Measurements from ENCODE around the gene COL24A1. TPM values are rescaled to one million over a fixed set of nuclear protein-coding genes. Genes with fewer than 3 reads are reported as not detected.

Gene COL24A1
- total and polyA plus RNA-seq, 2 donors (not counting 3 experiments of a cell fraction or from before 2014, with no cell fraction given): 0.03 TPM; not detected in 1

DNA sequence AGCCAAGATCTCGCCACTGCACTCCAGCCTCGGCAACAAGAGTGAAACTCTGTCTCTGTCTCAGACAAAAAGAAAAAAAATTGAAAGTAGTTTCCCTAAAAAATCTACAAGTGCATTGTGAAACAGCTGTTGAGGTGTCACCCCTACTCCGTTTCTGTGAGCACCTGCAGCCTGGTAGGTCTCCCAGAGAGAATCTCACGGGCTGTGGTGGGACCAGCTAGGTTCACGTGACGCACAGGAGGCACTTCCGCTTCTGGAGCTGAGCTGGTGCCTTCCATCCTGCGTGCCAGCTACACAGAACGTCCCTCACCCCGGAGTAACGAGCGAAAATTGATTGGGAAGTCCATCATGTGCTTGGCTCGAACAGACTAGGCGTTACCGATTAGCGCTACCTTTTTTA is 66.8 kb downstream of the COL24A1 start:
- H3K9me3 ChIP-seq (replicated peaks; ENCODE audit: control insufficient read depth, insufficient read depth, low read length): no peaks in the 10 kb centered on the region
- no peak overlapping the region for H3K27ac ChIP-seq (ENCODE audit: insufficient read depth, low read depth, low read length)
- H3K36me3 ChIP-seq (ENCODE audit: control insufficient read depth in 2 of 2, extremely low read depth in 1 of 2, insufficient read depth in 2 of 2, low read length in 2 of 2): no peaks in the 10 kb centered on the region
- intact Hi-C loops (cut with micrococcal nuclease) (no loop called here), dilution Hi-C loops (cut with MboI; ENCODE audit: extremely low pct_ligation_motif_present, low sequenced_read_pairs) (no loop called here)
- no peak overlapping the region for H3K4me2 ChIP-seq (ENCODE audit: insufficient read depth, low read length)
- FAIRE-seq: no peak
- POLR2A ChIA-PET: no interaction called here
- no peak overlapping the region for H2AFZ ChIP-seq (ENCODE audit: low read depth, low read length)
- H3K9ac ChIP-seq (replicated peaks; ENCODE audit: extremely low read depth, insufficient read depth, low read length): no peak overlapping the region
- TF ChIP-seq, protein P1, sequence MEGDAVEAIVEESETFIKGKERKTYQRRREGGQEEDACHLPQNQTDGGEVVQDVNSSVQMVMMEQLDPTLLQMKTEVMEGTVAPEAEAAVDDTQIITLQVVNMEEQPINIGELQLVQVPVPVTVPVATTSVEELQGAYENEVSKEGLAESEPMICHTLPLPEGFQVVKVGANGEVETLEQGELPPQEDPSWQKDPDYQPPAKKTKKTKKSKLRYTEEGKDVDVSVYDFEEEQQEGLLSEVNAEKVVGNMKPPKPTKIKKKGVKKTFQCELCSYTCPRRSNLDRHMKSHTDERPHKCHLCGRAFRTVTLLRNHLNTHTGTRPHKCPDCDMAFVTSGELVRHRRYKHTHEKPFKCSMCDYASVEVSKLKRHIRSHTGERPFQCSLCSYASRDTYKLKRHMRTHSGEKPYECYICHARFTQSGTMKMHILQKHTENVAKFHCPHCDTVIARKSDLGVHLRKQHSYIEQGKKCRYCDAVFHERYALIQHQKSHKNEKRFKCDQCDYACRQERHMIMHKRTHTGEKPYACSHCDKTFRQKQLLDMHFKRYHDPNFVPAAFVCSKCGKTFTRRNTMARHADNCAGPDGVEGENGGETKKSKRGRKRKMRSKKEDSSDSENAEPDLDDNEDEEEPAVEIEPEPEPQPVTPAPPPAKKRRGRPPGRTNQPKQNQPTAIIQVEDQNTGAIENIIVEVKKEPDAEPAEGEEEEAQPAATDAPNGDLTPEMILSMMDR (IDR thresholded peaks at IDR 0.05; ENCODE audit: extremely low read depth in 1 of 2, insufficient read depth in 1 of 2, low read depth in 1 of 2, low read length in 2 of 2): no peak
- no peak for DNase-seq (ENCODE audit: low read depth, low spot score)
- H3K79me2 ChIP-seq (ENCODE audit: control insufficient read depth, insufficient read depth, low read length): no peaks in the 10 kb centered on the region
- H3K9me1 ChIP-seq (replicated peaks; ENCODE audit: control insufficient read depth, extremely low read depth, insufficient read depth, low read length): no peaks in the 10 kb centered on the region
- no peak overlapping the region for H3K4me3 ChIP-seq (replicated peaks in 1 of 3; ENCODE audit: insufficient read depth in 1 of 3, low read depth in 1 of 3, low read length in 3 of 3)
- BruUV-seq (replicated peaks): no TSS peak
- CTCF ChIA-PET: no interaction called here
- peaks cover 0 to 3% of the 10 kb centered on the region in 2 experiments for H3K27me3 ChIP-seq (ENCODE audit: control insufficient read depth in 2 of 2, insufficient read depth in 2 of 2, low read length in 2 of 2)
- H3K4me1 ChIP-seq (ENCODE audit: control insufficient read depth, extremely low read depth, insufficient read depth, low read length): no peaks in the 10 kb centered on the region
- no peaks in the 10 kb centered on the region for H4K20me1 ChIP-seq (replicated peaks; ENCODE audit: control insufficient read depth, extremely low read depth, insufficient read depth, low read length)

DNA sequence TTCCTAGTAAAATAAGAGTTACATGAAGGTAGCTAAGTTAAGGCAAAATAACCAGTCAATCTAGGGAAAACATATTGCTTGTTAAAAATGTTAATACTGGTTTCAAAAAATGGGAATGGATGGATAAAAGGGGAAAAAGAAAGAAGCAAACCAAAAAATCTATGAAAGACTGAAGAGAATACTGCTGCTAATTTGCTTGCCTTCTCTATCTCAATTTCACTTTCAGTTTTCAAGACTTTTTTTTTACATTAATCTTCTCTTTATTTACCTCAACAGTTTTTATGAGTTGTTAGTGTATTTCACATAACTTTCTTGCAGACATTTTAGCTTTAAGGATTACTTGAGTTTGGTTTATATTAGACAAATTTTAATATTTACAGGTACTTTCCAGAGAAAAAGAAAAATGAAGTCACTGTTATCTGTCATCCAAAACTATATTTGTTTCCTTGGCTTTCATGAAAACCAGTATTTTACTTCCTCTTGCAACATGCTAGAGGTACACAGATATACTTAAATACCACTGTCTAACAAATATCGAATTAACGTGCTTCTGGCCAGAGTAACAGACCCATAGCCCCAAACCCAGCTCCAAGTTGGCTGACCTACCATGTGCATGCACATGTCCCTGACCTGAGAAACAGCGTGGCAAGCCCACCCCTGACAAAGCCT is 70.7 kb downstream of the COL24A1 start:
- no peaks in the 10 kb centered on the region for H3K79me2 ChIP-seq (ENCODE audit: control insufficient read depth, insufficient read depth, low read length)
- H3K4me1 ChIP-seq (ENCODE audit: control insufficient read depth, extremely low read depth, insufficient read depth, low read length): no peaks in the 10 kb centered on the region
- BruUV-seq (replicated peaks): no TSS peak
- H3K27me3 ChIP-seq (ENCODE audit: control insufficient read depth in 2 of 2, insufficient read depth in 2 of 2, low read length in 2 of 2): peaks cover 3% of the 10 kb centered on the region in 2 experiments
- CTCF ChIA-PET: no interaction called here
- no peak overlapping the region for H3K27ac ChIP-seq (ENCODE audit: insufficient read depth, low read depth, low read length)
- intact Hi-C loops (cut with micrococcal nuclease): no loop called here
- H3K4me3 ChIP-seq (replicated peaks in 1 of 3; ENCODE audit: insufficient read depth in 1 of 3, low read depth in 1 of 3, low read length in 3 of 3): no peak overlapping the region
- POLR2A ChIA-PET: no interaction called here
- H3K36me3 ChIP-seq (ENCODE audit: control insufficient read depth in 2 of 2, extremely low read depth in 1 of 2, insufficient read depth in 2 of 2, low read length in 2 of 2): no peaks in the 10 kb centered on the region
- no peak overlapping the region for H3K4me2 ChIP-seq (ENCODE audit: insufficient read depth, low read length)
- H3K9me3 ChIP-seq (replicated peaks; ENCODE audit: control insufficient read depth, insufficient read depth, low read length): no peaks in the 10 kb centered on the region
- FAIRE-seq (no peak), DNase-seq (ENCODE audit: low read depth, low spot score) (no peak)
- TF ChIP-seq POLR2AphosphoS5 (IDR thresholded peaks at IDR 0.05; ENCODE audit: insufficient read depth, low read depth, low read length) (no peak), MAX (IDR thresholded peaks at IDR 0.05; ENCODE audit: insufficient read depth, insufficient read length) (no peak), GATA2 (IDR thresholded peaks at IDR 0.05; ENCODE audit: insufficient read depth, insufficient read length, low read depth, low read length) (no peak), FOS (IDR thresholded peaks at IDR 0.05; ENCODE audit: borderline replicate concordance, insufficient read depth, low read length) (no peak), JUN (IDR thresholded peaks at IDR 0.05; ENCODE audit: borderline replicate concordance, insufficient read depth, insufficient read length, low read depth) (no peak), EZH2 (IDR thresholded peaks at IDR 0.05; ENCODE audit: borderline replicate concordance, low read depth, low read length, severe bottlenecking) (no peak), MYC (IDR thresholded peaks at IDR 0.05; ENCODE audit: low read depth, low read length) (no peak), POLR2A (IDR thresholded peaks at IDR 0.05; ENCODE audit: low read depth, low read length) (no peak)
- TF ChIP-seq, protein P1 (IDR thresholded peaks at IDR 0.05; ENCODE audit: extremely low read depth in 1 of 2, insufficient read depth in 1 of 2, low read depth in 1 of 2, low read length in 2 of 2): no peak
- H4K20me1 ChIP-seq (replicated peaks; ENCODE audit: control insufficient read depth, extremely low read depth, insufficient read depth, low read length): no peaks in the 10 kb centered on the region
- H3K9ac ChIP-seq (replicated peaks; ENCODE audit: extremely low read depth, insufficient read depth, low read length): no peak overlapping the region
- dilution Hi-C loops (cut with MboI; ENCODE audit: extremely low pct_ligation_motif_present, low sequenced_read_pairs): no loop called here
- H3K9me1 ChIP-seq (replicated peaks; ENCODE audit: control insufficient read depth, extremely low read depth, insufficient read depth, low read length): no peaks in the 10 kb centered on the region
- no peak overlapping the region for H2AFZ ChIP-seq (ENCODE audit: low read depth, low read length)

All from endothelial cell of umbilical vein (primary cell).